GM12874 (cell line): Measurements from ENCODE around the gene SPNS3.

Experiments
- TF ChIP-seq, protein P1 (sequence below): IDR thresholded peaks from 2 replicates; pipeline ENCODE4 v1.5.1; 2011; ENCODE audit warnings: low read depth, mild to moderate bottlenecking, control low read depth, low read length, moderate library complexity; ENCODE audit not compliant: insufficient read depth

Gene SPNS3

DNA sequence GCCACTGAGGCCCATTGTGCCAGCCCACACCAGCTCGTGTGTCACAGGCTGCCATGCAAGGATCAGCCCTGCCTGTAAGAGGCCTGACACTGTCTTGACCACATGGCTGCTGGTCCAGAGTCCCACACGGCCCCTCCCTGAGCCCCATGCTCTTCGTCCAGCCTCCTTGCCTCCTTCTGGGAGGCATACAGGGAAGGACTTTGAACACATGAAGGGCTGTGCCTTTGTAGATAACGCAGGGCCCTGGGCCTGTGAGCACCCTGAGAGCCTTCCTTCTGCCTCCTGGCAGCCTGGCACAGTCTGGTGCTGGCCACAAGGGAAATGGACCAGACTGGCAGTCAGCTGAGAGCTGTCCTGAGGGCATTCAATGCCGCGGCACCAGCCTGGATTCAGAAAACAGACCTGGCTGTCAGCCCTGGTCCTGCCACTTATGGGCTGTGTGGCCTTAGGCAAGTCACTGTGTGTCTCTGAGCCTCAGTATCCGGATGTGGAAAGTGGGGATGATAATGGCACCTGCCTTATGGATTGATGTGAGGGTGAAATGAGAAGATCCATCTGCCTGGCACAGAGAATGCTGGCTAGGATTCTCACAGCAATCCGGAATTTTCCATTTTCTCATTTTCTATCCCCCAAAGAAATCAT lies 45.7 kb downstream of the SPNS3 start:
- TF ChIP-seq, protein P1, sequence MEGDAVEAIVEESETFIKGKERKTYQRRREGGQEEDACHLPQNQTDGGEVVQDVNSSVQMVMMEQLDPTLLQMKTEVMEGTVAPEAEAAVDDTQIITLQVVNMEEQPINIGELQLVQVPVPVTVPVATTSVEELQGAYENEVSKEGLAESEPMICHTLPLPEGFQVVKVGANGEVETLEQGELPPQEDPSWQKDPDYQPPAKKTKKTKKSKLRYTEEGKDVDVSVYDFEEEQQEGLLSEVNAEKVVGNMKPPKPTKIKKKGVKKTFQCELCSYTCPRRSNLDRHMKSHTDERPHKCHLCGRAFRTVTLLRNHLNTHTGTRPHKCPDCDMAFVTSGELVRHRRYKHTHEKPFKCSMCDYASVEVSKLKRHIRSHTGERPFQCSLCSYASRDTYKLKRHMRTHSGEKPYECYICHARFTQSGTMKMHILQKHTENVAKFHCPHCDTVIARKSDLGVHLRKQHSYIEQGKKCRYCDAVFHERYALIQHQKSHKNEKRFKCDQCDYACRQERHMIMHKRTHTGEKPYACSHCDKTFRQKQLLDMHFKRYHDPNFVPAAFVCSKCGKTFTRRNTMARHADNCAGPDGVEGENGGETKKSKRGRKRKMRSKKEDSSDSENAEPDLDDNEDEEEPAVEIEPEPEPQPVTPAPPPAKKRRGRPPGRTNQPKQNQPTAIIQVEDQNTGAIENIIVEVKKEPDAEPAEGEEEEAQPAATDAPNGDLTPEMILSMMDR: no peak

DNA sequence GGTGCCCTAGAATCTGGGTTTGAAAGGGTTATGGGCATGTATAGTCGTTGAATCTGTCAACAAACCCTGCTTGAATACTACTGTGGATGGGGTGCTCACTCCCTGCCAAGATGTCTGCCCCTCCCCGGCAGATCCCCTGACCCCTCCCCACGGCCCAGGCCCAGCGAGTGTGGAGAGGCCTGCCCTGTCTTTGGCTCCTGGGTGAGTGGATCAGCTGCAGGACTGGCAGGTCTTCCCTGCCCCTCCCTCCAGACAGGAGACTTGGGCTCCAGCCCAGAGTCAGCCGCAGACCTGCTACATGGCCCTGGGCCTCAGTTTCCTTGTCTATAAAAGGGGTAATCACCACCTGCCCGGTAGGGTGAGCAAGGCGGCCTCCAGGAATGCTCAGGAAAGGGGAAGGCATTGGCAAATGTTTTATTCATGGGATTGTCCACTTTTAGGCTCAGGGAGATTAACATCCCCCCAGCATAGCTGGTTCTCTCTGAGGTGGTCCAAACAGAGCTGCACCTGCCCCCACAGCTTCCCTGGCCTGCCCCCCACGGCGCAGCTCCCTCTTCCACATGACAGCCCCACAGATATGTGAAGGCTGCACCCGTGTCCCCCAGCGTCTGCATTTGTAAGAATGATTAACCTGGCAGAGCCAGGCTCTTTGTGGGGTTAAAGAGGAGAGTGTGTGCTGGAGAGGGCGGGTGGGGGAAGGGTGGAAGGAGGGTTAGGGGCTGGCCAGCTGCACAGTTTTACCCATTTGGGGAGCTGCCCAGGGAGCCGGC lies 46.4 kb downstream of the SPNS3 start:
- TF ChIP-seq, protein P1: no peak

DNA sequence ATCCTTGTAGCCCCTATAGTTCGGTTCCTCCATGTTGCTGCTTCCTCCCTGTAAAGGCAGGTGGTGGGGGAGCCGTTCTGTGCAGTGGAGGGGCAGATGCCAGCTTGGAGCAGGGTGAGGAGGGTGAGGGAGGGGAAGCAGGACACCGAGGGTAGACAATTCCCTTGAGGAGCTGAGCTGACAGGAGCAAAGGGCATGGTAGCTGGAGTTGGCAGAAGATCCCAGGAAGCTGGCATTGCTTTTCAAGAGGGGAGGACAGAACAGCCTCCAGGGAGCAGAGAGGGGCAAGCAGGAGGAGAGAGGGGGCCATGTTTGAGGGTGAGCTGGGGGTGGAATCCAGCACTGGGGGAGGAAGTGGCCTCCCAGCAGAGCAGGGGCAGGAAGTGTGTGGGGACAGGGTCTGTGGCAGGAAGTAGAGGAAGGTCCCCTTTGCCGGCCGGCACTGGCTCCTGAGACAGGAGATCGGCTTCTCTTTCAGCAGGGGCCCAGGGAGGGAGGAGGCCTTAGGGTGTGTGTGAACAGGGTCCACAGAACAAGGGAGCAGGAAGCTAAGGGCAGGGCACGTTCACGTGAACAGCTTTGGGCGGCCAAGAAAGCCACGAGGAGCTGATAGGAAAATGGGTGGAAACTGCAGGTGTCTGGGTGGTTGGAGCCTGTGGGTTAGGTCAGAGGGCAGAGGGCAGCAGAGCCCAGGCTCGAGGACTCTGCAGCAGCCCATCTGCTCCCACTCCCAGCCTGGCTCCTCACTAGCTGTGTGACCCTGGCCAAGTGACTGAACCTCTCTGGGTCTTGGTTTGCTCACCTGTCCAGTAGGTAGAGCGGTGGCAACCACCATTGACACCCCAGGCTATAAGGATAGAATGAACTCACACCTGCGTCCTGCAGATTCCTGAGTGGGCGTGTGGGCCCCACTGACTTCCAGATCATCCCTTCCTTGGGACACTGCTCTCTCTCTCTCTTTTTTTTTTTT lies 47.5 kb downstream of the SPNS3 start:
- TF ChIP-seq, protein P1: no peak

DNA sequence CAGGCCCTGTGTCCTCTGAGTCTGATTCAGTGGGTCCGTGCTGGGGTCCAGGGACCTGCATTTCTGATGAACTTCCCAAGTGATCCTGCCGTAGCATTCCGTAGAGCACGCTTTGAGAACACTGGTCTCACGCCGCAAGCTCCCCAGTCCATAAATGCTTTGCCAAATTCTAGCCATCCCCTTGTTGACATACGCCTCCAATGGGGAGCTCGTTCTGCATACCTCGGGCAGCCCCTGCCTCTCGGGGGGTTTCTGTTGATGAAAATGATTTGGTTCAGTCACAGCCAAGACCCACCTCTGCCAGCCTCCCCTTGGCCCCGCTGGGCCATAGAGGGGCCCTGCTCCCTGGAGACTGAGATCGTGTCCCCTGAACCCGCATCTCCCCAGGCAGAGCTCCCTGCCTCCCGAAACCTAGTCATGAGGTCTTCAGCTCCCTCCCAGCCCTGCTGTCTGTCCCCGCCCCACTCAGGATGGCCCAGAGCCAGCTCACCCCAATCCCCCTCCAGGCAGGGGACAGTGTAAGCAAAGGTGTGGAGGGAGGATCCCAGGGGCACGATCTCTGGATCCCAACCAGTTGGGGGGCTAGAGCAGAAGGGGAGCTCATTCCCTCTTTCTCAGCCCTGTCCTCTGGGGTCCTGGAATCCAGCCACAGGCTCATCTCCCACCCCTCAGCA lies 48.7 kb downstream of the SPNS3 start:
- TF ChIP-seq, protein P1: no peak

DNA sequence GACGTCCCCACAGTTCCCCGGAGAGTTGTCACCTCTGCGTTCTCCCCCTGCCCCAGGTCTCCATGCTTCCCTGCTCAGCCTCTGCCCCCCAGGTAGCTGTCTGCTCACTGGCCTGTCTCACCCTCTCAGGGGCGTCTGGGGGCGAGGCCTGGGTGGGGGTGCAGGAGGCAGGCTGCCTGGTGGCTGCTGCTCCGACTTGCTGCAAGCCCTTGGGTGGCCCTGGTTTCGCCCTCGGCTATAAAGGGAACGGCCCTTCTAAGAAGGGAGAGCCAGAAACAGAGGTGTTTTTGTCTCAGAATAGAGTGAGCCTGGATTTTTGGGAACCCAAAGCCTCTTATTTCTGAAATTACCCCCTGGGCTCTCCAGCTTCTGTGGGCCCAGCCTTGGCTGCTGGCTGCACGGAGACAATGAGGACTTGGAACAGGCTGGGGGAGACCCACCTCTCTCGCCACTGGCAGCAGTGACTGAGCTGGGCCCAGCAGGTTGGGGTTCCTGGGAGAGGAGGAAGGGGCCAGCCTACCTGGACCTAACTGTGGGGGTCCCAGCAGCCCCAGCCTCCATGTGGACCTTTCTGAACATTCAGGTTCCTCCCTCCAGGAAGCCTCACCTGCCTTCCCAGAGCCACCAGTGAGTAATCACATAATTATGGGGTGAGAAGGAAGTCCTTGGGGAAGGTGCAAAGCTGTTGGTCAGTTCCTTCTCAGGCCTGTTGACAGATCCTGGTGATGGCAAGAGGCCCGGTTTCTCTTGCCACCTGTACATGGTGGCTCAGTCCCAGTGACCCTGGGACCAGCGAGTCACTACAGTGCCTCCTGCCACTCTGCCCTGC lies 49.5 kb downstream of the SPNS3 start:
- TF ChIP-seq, protein P1: no peak

DNA sequence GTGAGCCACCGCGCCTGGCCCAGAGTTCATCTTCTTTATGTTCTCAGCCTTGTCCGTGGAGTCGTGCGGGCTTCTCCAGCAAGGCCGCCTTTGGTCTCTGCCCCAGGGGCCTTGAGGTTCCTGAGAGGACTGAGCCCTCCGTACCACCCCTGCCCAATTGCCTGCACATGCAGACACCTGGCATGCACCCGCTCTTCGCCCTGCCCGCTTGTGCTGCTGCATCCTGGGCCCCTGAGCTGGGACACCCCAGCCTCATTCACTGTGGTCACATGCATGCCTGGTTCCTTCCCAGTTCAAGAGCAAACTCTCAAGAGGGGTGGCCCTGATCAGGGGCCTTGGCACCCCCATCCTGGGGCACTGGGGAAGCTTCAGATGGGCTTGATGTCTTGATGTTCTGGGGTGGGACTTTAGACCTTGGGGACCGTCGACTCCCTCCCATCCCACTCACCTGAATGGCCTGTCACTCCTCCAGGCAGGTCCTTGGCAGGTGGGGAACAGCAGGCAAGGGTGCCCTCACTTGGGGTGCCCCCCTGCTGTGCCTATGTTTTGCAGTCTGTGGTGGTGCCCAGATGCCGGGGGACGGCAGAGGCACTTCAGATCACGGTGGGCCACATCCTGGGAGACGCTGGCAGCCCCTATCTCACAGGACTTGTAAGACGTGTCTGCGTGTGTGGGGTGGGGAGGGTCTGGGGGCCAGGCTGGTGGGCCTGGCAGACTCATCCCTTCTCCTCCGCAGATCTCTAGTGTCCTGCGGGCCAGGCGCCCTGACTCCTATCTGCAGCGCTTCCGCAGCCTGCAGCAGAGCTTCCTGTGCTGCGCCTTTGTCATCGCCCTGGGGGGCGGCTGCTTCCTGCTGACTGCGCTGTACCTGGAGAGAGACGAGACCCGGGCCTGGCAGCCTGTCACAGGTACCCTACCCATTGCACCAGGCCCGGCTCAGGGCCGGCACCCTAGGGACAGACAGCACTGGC lies 52.2 kb downstream of the SPNS3 start:
- TF ChIP-seq, protein P1: no peak
